Measurements from ENCODE around the gene NAALADL1.

The NAALADL1 gene

DNA sequence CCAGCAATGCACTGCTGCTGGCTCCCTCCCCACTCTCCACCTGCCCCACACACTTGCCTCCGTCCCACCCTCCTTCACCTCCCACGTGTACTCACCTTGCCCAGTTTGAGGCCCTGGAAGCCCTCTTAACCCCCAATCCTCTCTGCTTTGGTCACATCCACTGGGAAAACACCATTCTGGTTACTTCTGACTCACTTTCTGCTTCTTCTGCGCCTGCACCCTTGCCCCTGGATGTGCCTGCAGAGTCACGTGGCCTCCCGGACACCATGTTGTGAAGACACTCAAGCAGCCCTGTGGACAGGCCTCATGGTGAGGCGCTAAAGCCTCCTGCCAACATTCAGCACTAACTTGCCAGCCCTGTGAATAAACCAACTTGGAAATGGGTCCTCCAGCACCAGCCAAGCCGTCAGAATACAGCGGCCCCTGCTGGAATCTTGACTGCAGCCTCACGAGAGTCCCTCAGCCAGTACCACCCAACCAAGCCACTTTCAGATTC, 2.6 kb upstream of the NAALADL1 start:
- TF ChIP-seq ARNT (IDR thresholded peaks at IDR 0.05) (no peak), SUZ12 (IDR thresholded peaks at IDR 0.05) (no peak), L3MBTL2 (conservative IDR thresholded peaks at IDR 0.05) (no peak)
- ChIA-PET POLR2A (no interaction called here), CTCF (no interaction called here)
- peak; percentile 38 for DNase-seq (ENCODE audit: extremely low spot score)

DNA sequence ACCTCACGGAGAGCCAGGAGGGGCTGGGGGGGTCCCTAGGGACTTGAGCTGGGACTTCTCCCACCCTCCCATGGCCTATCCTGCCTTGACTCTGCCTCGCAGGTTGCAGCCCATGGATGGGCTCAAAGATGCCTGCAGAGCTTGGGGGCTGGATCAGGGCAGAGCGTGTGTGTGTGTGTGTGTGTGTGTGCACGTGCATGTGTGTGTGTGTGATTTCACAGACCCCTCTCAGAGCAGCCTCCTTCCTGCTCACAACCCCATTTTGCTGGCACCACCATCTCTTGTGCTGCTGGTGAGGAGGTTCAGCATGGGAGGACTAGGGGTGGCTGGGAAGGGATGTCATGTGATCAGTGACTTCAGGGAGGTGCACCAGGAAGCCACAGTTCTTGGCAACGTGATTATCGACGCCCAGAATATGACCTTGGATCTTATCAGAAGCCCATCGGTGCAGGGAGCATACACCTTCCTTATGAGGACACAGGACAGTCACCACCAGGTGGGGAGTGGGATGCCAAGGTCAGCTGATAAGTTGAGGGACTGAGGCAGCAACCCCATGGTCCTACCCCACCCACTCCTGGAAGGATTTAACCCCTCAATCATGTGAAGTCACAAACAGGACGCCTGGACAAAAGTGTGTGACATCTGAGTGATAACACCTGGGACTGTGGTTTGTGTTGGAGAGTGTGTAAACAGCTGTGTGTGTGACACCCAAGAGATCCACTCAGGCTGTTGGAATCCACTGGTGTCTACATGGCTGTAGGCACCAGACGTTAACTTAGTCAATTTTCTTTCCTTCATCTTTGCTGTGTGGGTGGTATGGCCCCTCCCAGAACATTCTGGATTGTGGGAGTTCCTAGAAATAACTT, 1.8 kb upstream of the NAALADL1 start:
- DNase-seq (ENCODE audit: extremely low spot score) = no peak
- no peak for TF ChIP-seq HDGF (IDR thresholded peaks at IDR 0.05; ENCODE audit: borderline replicate concordance)
- no peak for TF ChIP-seq ZNF384 (IDR thresholded peaks at IDR 0.05)
- no peak for TF ChIP-seq L3MBTL2 (conservative IDR thresholded peaks at IDR 0.05)
- no peak for TF ChIP-seq SUZ12 (IDR thresholded peaks at IDR 0.05)
- no peak for TF ChIP-seq FOXM1 (IDR thresholded peaks at IDR 0.05; ENCODE audit: borderline replicate concordance)
- TF ChIP-seq TARDBP (IDR thresholded peaks at IDR 0.05) = no peak
- TF ChIP-seq, protein P1, sequence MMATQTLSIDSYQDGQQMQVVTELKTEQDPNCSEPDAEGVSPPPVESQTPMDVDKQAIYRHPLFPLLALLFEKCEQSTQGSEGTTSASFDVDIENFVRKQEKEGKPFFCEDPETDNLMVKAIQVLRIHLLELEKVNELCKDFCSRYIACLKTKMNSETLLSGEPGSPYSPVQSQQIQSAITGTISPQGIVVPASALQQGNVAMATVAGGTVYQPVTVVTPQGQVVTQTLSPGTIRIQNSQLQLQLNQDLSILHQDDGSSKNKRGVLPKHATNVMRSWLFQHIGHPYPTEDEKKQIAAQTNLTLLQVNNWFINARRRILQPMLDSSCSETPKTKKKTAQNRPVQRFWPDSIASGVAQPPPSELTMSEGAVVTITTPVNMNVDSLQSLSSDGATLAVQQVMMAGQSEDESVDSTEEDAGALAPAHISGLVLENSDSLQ (IDR thresholded peaks at IDR 0.05) = no peak
- TF ChIP-seq SP1 (IDR thresholded peaks at IDR 0.05) = no peak
- POLR2A ChIA-PET = no interaction called here
- CTCF ChIA-PET = no interaction called here

DNA sequence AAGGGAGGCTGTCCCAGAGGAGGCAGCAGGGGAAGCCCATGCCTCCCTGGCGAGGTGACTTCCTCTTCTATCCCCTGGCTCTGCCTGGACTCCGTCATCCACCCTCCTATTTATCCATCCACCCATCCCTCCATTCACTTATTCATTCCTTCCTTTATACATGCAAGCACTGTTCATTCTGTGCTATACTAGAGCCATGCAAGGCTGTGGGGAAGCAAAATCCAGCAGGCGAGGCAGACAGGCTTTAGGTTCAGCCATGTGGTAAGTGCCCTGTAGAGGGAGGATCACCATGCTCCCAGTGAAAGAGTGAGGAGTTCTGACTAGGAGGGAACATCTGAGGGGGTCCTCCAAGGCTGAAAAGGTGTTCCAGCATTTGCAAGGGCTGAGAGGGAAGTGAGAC, 1.2 kb upstream of the NAALADL1 start:
- POLR2A ChIA-PET = interaction anchor here (2.0 kb wide), 1 partner anchor 18 kb away, joined by 10 read pairs; the partner anchor contains the start of gene SAC3D1
- CTCF ChIA-PET = no interaction called here
- no peak for DNase-seq (ENCODE audit: extremely low spot score)
- TF ChIP-seq HDGF (IDR thresholded peaks at IDR 0.05; ENCODE audit: borderline replicate concordance) (no peak), TARDBP (IDR thresholded peaks at IDR 0.05) (no peak), SP1 (IDR thresholded peaks at IDR 0.05) (no peak), SUZ12 (IDR thresholded peaks at IDR 0.05) (no peak), NFRKB (IDR thresholded peaks at IDR 0.05) (no peak)

DNA sequence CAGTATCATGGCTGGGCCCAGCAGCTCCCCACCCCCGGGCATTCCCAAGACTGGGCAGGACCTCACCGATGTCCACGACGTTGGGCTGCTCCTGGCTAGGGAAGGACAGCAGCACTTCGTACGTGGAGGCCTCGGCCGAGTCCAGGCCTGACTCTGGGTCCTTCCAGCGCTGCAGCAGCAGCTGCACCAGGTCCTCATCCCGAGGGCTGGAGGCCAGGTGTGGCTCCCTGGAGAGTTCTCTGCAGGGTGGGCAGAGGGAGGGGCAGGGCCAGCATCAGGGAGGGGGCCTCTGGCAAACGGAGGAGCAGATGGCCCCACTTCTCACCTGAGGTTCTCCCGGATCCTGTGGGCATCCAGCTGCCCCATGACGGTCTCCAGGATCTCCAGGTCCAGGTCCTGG, 341 bp downstream of the NAALADL1 start:
- POLR2A ChIA-PET = interaction anchor here (2.0 kb wide), 1 partner anchor 17 kb away, joined by 10 read pairs; the partner anchor contains the start of gene SAC3D1
- CTCF ChIA-PET = no interaction called here
- DNase-seq (ENCODE audit: extremely low spot score) = no peak
- TF ChIP-seq FOXA1 (IDR thresholded peaks at IDR 0.05) = no peak
- no peak for TF ChIP-seq TARDBP (IDR thresholded peaks at IDR 0.05)

DNA sequence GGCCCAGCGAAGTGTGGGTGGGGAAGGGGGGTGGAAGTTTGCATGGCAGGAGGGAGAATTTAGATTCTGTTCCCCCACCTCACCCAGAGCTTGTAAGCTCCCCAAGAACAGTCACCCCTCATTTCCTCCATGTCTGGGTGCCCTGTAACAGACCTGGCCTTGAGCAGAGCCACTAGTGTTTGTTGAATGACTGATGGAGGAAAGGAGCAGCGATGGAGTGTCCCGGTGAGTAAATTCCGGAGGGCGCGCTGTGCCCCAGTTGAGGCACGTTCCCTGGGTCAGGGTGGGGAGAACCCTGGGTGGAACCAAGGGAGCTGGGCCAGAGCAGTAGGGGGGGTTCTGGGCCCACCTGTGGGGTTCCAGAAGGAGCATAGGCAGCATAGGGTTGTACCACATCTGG, 827 bp downstream of the NAALADL1 start:
- TF ChIP-seq LEF1 (IDR thresholded peaks at IDR 0.05; ENCODE audit: borderline replicate concordance) (no peak), SUZ12 (IDR thresholded peaks at IDR 0.05) (no peak), CTBP1 (IDR thresholded peaks at IDR 0.05; ENCODE audit: borderline replicate concordance) (no peak), SP1 (IDR thresholded peaks at IDR 0.05) (no peak), L3MBTL2 (conservative IDR thresholded peaks at IDR 0.05) (no peak), NFRKB (IDR thresholded peaks at IDR 0.05) (no peak), ZNF384 (IDR thresholded peaks at IDR 0.05) (no peak), ARNT (IDR thresholded peaks at IDR 0.05) (no peak), FOXK2 (IDR thresholded peaks at IDR 0.05) (no peak)
- TF ChIP-seq, protein P1 (IDR thresholded peaks at IDR 0.05) = no peak
- ChIA-PET CTCF (no interaction called here), POLR2A (interaction anchor here (2.0 kb wide), 1 partner anchor 16 kb away, joined by 10 read pairs; the partner anchor contains the start of gene SAC3D1)
- DNase-seq (ENCODE audit: extremely low spot score) = no peak

DNA sequence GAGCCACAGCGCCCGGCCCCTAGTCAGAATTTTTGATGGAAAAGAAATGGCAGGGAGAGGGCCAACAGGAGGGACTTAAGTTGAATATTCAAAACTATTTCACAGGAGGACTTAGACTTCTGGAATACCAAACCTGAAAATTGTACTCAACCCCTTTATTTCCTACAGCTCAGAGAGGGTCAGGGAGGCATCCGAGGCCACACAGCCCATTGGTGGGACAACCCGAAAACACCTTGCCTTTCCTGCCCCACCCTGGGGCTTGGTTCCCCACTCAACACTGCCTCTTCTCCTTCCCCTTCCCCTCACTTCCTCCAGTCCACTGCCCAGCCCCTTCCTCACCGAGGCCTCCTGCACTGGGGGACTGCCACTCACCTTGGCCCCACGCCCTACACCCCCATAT, 1.4 kb downstream of the NAALADL1 start:
- no peak for DNase-seq (ENCODE audit: extremely low spot score)
- TF ChIP-seq SP1 (IDR thresholded peaks at IDR 0.05) (no peak), L3MBTL2 (conservative IDR thresholded peaks at IDR 0.05) (no peak), FOXA1 (IDR thresholded peaks at IDR 0.05) (no peak), CTBP1 (IDR thresholded peaks at IDR 0.05; ENCODE audit: borderline replicate concordance) (no peak), TARDBP (IDR thresholded peaks at IDR 0.05) (no peak), FOXM1 (IDR thresholded peaks at IDR 0.05; ENCODE audit: borderline replicate concordance) (no peak), ZNF384 (IDR thresholded peaks at IDR 0.05) (no peak)
- POLR2A ChIA-PET = no interaction called here
- CTCF ChIA-PET = interaction anchor here (0.6 kb wide), 1 partner anchor 18 kb away, joined by 3 read pairs; no protein-coding TSS in a partner anchor

DNA sequence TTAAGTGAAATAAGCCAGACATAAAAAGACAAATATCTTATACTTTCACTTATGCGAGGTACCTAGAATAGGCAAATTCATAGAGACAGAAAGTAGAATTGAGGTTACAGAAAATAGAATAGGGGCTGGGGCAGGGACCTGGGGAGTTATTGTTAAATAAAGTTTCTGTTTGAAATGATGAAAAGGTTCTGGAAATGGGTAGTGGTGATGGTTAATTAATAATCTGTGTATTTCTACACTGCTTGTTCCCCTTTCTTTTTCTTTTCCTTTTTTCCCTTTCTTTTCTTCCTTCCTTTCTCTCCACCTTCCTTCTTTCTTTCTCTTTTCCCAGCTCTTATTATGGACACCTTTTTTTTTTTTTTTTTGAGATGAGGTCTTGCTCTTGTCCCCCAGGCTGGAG, 2.8 kb downstream of the NAALADL1 start:
- POLR2A ChIA-PET = no interaction called here
- no peak for TF ChIP-seq ZNF384 (IDR thresholded peaks at IDR 0.05)
- no peak for TF ChIP-seq SUZ12 (IDR thresholded peaks at IDR 0.05)
- no peak for TF ChIP-seq CTBP1 (IDR thresholded peaks at IDR 0.05; ENCODE audit: borderline replicate concordance)
- TF ChIP-seq BHLHE40 (IDR thresholded peaks at IDR 0.05; ENCODE audit: borderline replicate concordance) = no peak
- TF ChIP-seq FOXM1 (IDR thresholded peaks at IDR 0.05; ENCODE audit: borderline replicate concordance) = no peak
- no peak for TF ChIP-seq HDGF (IDR thresholded peaks at IDR 0.05; ENCODE audit: borderline replicate concordance)
- no peak for TF ChIP-seq TARDBP (IDR thresholded peaks at IDR 0.05)
- TF ChIP-seq, protein P1 (IDR thresholded peaks at IDR 0.05) = no peak
- TF ChIP-seq FOXA1 (IDR thresholded peaks at IDR 0.05) = no peak
- no peak for TF ChIP-seq FOXK2 (IDR thresholded peaks at IDR 0.05)
- no peak for TF ChIP-seq ARNT (IDR thresholded peaks at IDR 0.05)
- TF ChIP-seq NFRKB (IDR thresholded peaks at IDR 0.05) = no peak
- TF ChIP-seq ELF4 (IDR thresholded peaks at IDR 0.05) = no peak
- no peak for TF ChIP-seq LEF1 (IDR thresholded peaks at IDR 0.05; ENCODE audit: borderline replicate concordance)
- TF ChIP-seq SP1 (IDR thresholded peaks at IDR 0.05) = no peak
- TF ChIP-seq L3MBTL2 (conservative IDR thresholded peaks at IDR 0.05) = no peak
- CTCF ChIA-PET = interaction anchor here (0.6 kb wide), 1 partner anchor 211 kb away, joined by 3 read pairs; the partner anchor contains the start of gene CDC42BPG
- DNase-seq (ENCODE audit: extremely low spot score) = no peak
